ENCODE data around the gene KRT72.
"Not testable (repeated sequence)": the region's sequence is repeated elsewhere in the genome, so short reads cannot be mapped to it uniquely, and the experiment has no call there.

KRT72 gene

DNA sequence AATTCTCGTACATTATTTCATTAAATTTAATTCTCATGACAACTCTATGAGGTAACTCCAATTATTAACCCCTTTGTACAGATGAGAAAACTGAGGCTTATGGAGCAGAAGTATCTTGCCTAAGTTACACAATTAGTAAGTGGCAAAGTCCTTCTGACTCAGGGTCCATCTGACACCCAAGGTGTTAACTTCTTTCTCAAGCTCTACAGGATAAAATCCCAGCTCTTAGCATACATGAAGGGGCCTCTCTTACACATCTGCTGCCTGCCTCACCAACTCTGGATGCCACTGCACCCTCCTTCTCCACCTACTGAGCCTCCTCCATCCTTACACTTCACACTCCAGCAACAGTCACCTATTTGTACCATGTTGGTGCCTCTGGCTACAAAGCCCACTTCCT is 4.3 kb upstream of the KRT72 start:
- Mint-ChIP-seq H3K36me3 (peaks cover 9% of the 10 kb centered on the region), H3K9me3 (no peaks in the 10 kb centered on the region), H3K4me3 (no peak overlapping the region), H3K27ac (peak overlapping the region; percentile 13), H3K27me3 (no peaks in the 10 kb centered on the region), H3K4me1 (peaks cover 88% of the 10 kb centered on the region)

DNA sequence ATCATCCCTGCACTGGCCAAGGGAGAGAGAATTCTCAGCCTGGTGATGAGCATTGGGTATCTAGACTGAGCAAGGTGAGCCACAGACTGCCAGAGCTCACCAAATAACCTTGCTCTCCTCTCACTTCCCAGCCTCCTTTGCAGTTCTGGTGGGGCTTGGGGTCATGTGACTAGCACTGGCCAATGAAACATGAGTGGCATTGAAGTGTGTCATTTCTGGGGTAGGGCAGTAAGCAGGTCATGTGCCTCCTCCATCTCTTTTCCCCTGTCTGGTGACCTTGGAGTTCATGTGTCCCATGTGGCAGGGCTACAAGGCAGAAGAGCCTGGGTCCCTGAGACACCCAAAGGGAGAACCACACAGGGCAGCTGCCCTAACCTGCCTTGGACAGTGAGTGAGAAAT is 3.6 kb upstream of the KRT72 start:
- Mint-ChIP-seq H3K4me3 (no peak overlapping the region), H3K4me1 (peaks cover 89% of the 10 kb centered on the region), H3K9me3 (no peaks in the 10 kb centered on the region), H3K27ac (peak overlapping the region; percentile 88), H3K36me3 (peaks cover 9% of the 10 kb centered on the region), H3K27me3 (no peaks in the 10 kb centered on the region)

DNA sequence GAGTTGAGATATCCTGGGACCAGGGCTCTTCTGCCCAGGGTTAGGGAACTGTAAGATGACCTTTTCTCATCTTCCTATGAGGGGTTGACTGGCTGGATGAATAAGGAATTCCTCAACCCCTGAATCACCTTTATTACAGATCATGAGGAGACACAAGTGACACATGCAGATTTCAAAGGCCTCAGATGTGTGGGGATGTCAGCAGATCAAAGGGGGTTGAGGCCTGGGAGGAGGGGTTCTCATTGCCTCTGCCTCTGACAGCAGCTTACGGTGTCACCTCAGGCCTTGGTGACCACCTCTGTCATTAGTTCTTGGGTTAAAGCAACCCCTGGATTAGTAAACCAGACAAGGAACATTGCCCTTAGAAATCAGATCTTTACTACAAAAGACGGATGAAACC is 2.1 kb upstream of the KRT72 start:
- H3K9me3 Mint-ChIP-seq: no peaks in the 10 kb centered on the region
- peaks cover 83% of the 10 kb centered on the region for H3K4me1 Mint-ChIP-seq
- peaks cover 9% of the 10 kb centered on the region for H3K36me3 Mint-ChIP-seq
- H3K4me3 Mint-ChIP-seq: no peak overlapping the region
- peak overlapping the region; percentile 73 for H3K27ac Mint-ChIP-seq
- no peaks in the 10 kb centered on the region for H3K27me3 Mint-ChIP-seq

DNA sequence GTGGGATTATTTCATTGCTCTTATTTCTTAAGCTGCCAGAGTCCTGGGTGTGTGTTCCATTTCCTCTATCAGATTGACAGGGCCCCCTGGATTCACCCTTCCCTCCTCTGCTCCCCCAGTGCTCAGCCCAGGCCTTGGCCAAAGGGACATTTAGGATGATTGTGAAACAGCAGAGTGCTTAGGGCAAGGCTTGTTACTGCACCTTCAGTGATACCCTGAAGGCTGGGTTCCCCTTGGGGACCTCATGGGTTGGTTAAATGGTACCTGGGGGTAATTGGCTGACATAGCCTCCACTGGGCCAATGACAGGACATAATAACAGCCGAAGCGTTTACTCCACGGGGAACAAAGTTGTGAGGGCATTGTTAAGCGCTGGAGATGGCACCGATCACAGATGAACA is 1.3 kb upstream of the KRT72 start:
- Mint-ChIP-seq H3K27me3 (no peaks in the 10 kb centered on the region), H3K27ac (peak overlapping the region; percentile 56), H3K36me3 (peaks cover 7% of the 10 kb centered on the region), H3K9me3 (no peaks in the 10 kb centered on the region), H3K4me3 (no peak overlapping the region), H3K4me1 (peaks cover 75% of the 10 kb centered on the region)

DNA sequence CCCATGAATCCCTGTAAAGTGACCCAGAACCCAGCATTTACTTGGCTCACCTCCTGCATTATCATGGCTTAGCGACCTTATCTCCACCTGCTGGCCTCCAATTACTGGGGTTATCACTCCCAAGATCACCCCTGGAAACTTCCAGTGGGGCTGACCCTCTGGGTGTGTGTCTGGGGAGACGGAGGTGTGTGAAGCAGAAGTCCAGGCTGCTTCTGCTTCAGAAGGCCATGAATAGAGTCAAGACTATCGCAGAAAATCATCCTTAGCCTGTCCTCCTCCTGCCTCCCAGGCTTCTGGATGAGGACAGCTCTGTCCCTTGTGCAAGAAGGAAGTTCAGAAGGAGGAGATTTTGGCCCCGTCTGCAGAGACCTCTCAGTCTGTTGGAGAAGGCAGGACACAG is 408 bp upstream of the KRT72 start:
- Mint-ChIP-seq H3K27me3 (no peaks in the 10 kb centered on the region), H3K36me3 (peaks cover 5% of the 10 kb centered on the region), H3K9me3 (no peaks in the 10 kb centered on the region), H3K27ac (no peak overlapping the region), H3K4me1 (peaks cover 66% of the 10 kb centered on the region), H3K4me3 (no peak overlapping the region)

DNA sequence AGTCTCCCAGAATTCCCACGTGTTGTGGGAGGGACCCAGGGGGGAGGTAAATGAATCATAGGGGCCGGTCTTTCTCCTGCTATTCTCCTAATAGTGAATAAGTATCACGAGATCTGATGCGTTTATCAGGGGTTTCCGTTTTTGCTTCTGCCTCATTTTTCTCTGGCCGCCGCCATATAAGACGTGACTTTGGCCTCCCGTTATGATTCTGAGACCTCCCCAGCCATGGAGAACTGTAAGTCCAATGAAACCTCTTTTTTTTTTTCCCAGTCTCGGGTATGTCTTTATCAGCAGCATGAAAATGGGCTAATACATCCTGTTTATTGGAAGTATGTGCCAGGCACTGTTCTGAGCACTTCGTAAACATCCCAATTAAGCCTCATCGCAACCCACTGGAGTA is 788 bp downstream of the KRT72 start:
- no peak overlapping the region for H3K4me3 Mint-ChIP-seq
- no peak overlapping the region for H3K27ac Mint-ChIP-seq
- H3K27me3 Mint-ChIP-seq: no peaks in the 10 kb centered on the region
- H3K4me1 Mint-ChIP-seq: peaks cover 60% of the 10 kb centered on the region
- H3K36me3 Mint-ChIP-seq: peaks cover 7% of the 10 kb centered on the region
- H3K9me3 Mint-ChIP-seq: no peaks in the 10 kb centered on the region

DNA sequence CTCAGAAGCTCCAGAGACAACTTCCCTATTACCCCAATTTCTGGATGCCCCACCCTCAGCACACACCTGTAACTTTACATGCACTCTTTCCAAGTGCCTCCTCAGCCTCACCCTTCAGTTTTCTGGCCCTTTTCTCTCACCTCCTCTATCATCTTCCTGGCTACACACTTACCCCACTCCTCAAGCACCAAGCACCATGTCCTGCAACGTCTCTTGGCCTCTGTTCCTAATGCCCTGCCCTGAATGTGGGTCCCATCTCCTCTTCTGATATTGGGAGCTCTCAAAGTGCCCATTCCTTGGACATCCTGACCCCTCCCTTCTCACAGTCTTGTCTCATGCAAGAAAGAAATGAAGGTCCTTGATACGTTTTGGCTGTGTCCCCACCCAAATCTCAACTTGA is 1.2 kb downstream of the KRT72 start:
- Mint-ChIP-seq H3K27ac (no peak overlapping the region), H3K4me3 (no peak overlapping the region), H3K9me3 (no peaks in the 10 kb centered on the region), H3K4me1 (peaks cover 56% of the 10 kb centered on the region), H3K36me3 (peaks cover 7% of the 10 kb centered on the region), H3K27me3 (no peaks in the 10 kb centered on the region)

DNA sequence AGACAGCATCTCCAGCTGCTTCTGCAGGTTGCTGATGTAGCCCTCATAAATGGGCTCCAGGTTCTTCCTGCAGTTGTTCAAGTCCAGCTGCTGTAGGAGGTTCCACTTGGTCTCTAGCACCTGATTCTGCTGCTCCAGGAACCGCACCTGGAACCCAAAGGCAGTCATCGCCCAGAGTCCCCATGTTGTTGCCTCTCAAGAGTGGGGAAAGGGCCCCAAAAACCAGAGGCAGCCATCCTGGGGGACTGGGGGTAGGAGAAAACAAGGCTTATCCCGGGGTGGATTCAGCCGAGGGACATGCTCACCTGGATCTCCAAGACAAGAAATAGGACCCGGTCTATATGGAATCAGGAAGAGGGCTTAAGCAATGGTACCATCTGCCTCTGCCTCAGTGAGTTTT is 2.3 kb downstream of the KRT72 start:
- H3K9me3 Mint-ChIP-seq: no peaks in the 10 kb centered on the region
- no peak overlapping the region for H3K4me3 Mint-ChIP-seq
- peaks cover 7% of the 10 kb centered on the region for H3K36me3 Mint-ChIP-seq
- H3K27me3 Mint-ChIP-seq: no peaks in the 10 kb centered on the region
- H3K4me1 Mint-ChIP-seq: peaks cover 45% of the 10 kb centered on the region
- no peak overlapping the region for H3K27ac Mint-ChIP-seq

DNA sequence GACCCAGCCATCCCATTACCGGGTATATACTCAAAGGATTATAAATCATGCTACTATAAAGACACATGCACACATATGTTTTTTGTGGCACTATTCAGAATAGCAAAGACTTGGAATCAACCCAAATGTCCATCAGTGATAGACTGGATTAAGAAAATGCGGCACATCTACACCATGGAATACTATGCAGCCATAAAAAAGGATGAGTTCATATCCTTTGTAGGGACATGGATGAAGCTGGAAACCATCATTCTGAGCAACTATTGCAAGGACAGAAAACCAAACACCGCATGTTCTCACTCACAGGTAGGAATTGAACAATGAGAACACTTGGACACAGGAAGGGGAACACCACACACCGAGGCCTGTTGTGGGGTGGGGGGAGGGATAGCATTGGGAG is 7.0 kb downstream of the KRT72 start:
- H3K9me3 Mint-ChIP-seq, H3K27me3 Mint-ChIP-seq, H3K4me3 Mint-ChIP-seq, H3K27ac Mint-ChIP-seq: not testable (repeated sequence)
- Mint-ChIP-seq H3K4me1 (peaks cover 38% of the 10 kb centered on the region), H3K36me3 (peaks cover 17% of the 10 kb centered on the region)

DNA sequence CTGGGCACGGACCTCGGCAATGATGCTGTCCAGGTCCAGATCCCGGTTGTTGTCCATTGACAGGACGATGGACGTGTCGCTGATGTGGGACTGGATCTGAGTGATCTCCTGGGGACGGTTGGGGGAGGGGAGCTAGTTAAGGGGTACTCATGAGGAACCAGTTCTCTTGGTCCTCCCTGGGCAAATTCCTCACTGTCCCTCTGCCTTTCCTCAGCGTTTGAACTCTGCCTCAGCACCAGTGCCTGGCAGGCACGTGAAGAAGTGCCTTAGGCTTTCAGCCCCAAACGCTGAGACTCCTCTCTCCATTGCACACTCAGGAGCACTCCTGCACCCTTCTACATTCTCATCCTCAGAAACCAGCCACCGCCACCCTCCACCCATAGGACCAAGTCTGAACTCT is 9.7 kb downstream of the KRT72 start:
- H3K4me1 Mint-ChIP-seq: peaks cover 51% of the 10 kb centered on the region
- H3K4me3 Mint-ChIP-seq: no peak overlapping the region

DNA sequence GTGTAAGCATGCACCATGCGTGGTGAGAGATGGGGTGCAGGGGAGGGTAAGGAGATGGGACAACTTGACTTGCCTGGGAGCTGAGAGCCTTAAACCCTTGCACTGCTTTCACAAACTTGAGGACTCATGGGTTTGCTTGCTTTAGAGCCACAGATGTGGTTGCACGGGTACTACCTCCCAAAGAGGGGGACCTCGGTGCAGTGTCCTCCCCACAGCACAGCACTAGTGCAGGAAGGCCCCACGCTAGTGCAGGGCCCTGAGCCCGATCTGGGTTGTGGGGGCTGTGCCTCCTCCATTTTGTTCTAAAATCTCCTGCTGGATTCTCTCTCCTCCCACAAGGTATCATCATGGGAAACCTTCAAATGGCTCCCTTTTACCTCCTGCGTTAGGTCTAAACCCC is 11.2 kb downstream of the KRT72 start:
- H3K27ac Mint-ChIP-seq: no peak overlapping the region
- H3K4me1 Mint-ChIP-seq: peaks cover 61% of the 10 kb centered on the region
- peaks cover 12% of the 10 kb centered on the region for H3K36me3 Mint-ChIP-seq
- H3K4me3 Mint-ChIP-seq: no peak overlapping the region
- H3K9me3 Mint-ChIP-seq: no peaks in the 10 kb centered on the region
- H3K27me3 Mint-ChIP-seq: no peaks in the 10 kb centered on the region

More for the DNA sequence above, 9.7 kb downstream of the KRT72 start:
- Mint-ChIP-seq H3K9me3 (no peaks in the 10 kb centered on the region), H3K36me3 (peaks cover 14% of the 10 kb centered on the region), H3K27me3 (no peaks in the 10 kb centered on the region), H3K27ac (peak overlapping the region; percentile 33)

DNA sequence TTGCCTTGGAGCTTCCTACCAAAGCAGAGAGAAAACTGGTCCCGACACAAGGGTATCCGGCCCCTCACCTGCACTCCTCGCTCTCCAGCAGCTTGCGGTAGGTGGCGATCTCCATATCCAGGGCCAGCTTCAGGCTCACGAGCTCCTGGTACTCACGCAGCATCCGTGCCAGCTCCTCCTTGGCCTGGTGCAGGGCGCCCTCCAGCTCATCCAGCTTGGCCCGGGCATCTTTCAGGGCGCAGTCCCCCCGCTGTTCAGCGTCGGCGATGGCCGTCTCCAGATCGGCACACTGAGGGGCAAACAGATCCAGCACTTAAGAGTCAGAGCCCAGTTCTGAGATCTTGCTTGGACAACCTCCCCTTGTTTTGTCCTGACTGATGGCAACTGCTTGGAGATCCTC is 13.7 kb downstream of the KRT72 start:
- no peaks in the 10 kb centered on the region for H3K9me3 Mint-ChIP-seq
- peaks cover 12% of the 10 kb centered on the region for H3K36me3 Mint-ChIP-seq
- H3K27me3 Mint-ChIP-seq: no peaks in the 10 kb centered on the region
- H3K4me1 Mint-ChIP-seq: peaks cover 73% of the 10 kb centered on the region
- H3K4me3 Mint-ChIP-seq: no peak overlapping the region
- H3K27ac Mint-ChIP-seq: no peak overlapping the region

DNA sequence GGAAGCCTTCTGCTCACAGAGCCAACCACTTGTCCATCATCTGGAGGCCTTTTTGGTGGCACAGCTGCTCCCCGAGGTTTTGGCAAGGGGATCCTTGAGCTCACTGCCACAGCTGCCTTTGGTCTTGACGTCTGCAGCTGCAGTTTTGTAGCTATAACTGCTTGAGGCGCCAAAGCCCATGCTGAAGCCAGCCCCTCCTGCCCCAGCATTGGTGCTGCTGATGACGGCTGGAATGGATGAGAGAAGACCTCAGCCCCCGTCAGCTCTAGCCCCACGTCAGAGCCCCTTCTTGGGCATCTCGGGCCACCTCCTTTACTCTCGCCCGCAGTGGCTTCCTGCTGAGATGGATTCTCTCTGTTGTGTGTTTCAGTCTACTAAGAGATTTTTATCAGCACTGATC is 15.3 kb downstream of the KRT72 start:
- H3K4me3 Mint-ChIP-seq: peak overlapping the region; percentile 40

DNA sequence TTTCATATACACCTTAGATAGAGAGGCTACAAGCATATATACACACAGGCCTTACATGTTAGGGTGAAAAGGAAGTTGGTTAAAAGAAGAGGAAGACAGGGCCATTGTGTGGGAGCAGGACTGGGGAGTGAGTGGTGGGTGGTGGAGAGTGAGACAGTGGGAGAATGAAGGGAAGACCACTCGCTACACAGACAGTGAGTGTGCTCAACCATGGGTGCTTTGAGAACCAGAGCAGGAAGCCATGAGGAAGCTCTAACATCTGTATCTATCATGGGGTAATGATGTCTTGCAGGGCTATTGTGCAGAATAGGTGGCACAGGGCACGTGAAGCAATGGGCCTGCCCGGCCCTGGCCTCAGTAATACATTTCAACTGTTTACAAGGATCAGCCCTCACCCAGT is 16.2 kb downstream of the KRT72 start:
- no peaks in the 10 kb centered on the region for H3K27me3 Mint-ChIP-seq
- H3K9me3 Mint-ChIP-seq: no peaks in the 10 kb centered on the region
- H3K4me3 Mint-ChIP-seq: no peak overlapping the region
- H3K4me1 Mint-ChIP-seq: peaks cover 70% of the 10 kb centered on the region
- H3K27ac Mint-ChIP-seq: no peak overlapping the region
- H3K36me3 Mint-ChIP-seq: peaks cover 2% of the 10 kb centered on the region

More for the DNA sequence above, 15.3 kb downstream of the KRT72 start:
- H3K27me3 Mint-ChIP-seq: no peaks in the 10 kb centered on the region
- peaks cover 7% of the 10 kb centered on the region for H3K36me3 Mint-ChIP-seq
- no peaks in the 10 kb centered on the region for H3K9me3 Mint-ChIP-seq
- peaks cover 62% of the 10 kb centered on the region for H3K4me1 Mint-ChIP-seq
- peak overlapping the region; percentile 43 for H3K27ac Mint-ChIP-seq

DNA sequence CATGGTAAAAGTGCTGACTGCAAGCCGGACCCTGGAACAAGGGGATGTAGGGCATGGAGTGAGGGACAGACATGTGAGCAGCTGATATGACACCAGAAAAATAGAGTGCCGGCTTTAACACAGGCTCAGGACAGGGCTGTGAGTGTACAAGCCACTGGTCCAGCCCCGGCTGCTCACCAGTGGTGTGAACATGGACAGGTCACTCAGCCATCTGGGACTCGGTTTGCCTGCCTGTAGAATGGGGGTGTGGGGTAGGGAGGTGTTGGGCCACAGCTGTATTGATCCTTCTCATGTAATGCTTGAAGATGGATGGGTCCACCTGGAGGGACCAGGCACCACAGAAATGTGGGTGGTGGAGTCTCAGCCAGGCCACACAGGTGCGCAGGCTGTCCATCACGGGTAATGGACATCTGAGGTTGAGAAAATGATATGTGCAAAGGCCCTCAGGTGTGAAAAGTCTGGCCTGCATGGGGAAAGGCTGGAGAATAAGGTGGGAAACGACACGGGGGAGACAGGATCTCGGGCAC is 17.0 kb downstream of the KRT72 start:
- Mint-ChIP-seq H3K9me3 (no peaks in the 10 kb centered on the region), H3K4me1 (peaks cover 69% of the 10 kb centered on the region)

DNA sequence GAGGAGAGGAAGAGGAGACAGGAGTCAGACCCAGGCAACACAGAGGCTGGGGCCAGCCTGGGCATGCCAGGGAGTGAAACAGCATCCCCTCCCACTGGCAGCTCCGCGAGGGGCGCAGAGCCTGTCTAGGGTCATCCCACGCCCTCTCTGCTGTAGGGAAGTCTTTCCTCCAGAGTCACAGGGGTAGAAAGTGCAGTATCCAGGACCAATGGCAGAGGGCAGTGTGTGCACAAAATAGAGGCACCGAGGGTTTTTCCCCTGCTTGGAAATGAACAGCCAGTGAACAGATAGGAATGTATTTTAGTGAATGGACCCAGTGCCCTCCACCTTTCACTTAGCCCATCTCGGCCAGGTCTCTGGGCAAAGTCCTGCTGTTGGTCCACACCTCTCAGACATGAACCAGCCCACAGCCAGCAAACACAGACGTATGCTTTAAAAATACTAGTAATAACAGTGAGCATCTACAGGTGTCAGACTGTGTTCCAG is 18.2 kb downstream of the KRT72 start:
- Mint-ChIP-seq H3K4me1 (peaks cover 66% of the 10 kb centered on the region), H3K36me3 (peaks cover 2% of the 10 kb centered on the region)

More for the DNA sequence above, 17.0 kb downstream of the KRT72 start:
- H3K4me3 Mint-ChIP-seq: no peak overlapping the region
- no peak overlapping the region for H3K27ac Mint-ChIP-seq
- no peaks in the 10 kb centered on the region for H3K27me3 Mint-ChIP-seq
- H3K36me3 Mint-ChIP-seq: peaks cover 2% of the 10 kb centered on the region

DNA sequence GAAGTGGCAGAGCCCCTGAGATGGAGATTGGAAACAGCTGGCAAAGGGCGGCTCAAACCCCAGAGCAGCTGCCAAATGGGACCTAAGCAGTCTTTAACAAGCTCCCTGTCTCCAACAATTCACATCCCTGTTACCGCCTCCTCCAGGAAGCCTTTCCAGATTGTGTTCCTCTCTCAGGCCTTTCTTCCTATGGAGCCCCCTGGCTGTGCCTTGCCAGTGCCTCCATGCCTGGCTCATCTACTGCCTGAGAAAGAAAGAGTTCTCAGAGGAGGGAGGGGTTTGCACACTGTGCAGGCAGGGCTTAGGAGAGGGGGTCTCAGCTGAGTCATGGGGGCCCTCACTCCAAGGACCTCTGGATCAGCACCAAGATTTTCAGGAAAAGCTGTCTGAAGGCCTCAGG is 18.8 kb downstream of the KRT72 start:
- no peak overlapping the region for H3K27ac Mint-ChIP-seq
- H3K4me1 Mint-ChIP-seq: peaks cover 61% of the 10 kb centered on the region
- peaks cover 2% of the 10 kb centered on the region for H3K36me3 Mint-ChIP-seq
- H3K27me3 Mint-ChIP-seq: no peaks in the 10 kb centered on the region
- no peak overlapping the region for H3K4me3 Mint-ChIP-seq
- H3K9me3 Mint-ChIP-seq: no peaks in the 10 kb centered on the region

More for the DNA sequence above, 18.2 kb downstream of the KRT72 start:
- H3K27me3 Mint-ChIP-seq: no peaks in the 10 kb centered on the region
- H3K9me3 Mint-ChIP-seq: no peaks in the 10 kb centered on the region
- H3K27ac Mint-ChIP-seq: no peak overlapping the region
- H3K4me3 Mint-ChIP-seq: no peak overlapping the region

Data from activated naive CD4-positive, alpha-beta T cell treated with anti-CD3 and anti-CD28 coated beads, Interleukin-2, amount 50 U/mL, for 24 hours (primary cell).